Measurements from ENCODE around the gene PTPN1. TPM values are rescaled to one million over a fixed set of nuclear protein-coding genes. Genes with fewer than 3 reads are reported as not detected.

PTPN1 gene
- total and polyA plus RNA-seq, 2 of the 13 experiments (the other 11 are each of a cell fraction or from before 2014, with no cell fraction given) = 17.7 to 37.2 TPM

DNA sequence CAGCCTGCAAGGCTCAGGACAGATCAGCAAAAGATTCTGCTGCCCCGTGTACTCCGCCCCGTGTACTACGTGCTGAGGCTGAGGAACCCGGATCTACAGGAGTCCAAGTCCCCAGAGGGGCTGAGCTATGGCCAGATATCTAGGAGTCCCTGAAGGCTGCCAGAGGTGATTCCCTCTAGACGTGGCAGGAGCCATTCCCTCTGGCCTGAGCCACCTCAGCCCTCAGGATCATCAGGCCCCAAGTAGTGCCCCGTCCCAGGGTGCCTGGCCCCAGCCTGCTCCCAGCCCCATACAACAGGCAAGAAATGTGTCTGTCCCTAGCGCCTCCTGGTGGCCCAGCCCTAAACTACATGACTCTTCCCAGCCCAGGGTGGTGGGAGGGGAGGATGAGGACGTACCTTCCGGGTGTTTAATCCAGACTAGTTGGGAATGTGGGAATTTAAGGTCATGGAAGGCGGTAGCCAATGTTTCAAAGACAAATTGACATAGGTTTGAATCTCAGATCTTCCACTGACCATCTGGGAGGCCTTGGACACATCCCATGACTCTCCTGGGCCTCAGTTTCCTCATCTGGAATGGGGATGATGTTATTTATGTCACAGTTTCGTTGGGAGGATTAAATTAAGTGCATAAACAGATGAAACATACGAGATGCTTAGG lies 49.4 kb upstream of the PTPN1 start (continued):
- TF ChIP-seq, protein P1, sequence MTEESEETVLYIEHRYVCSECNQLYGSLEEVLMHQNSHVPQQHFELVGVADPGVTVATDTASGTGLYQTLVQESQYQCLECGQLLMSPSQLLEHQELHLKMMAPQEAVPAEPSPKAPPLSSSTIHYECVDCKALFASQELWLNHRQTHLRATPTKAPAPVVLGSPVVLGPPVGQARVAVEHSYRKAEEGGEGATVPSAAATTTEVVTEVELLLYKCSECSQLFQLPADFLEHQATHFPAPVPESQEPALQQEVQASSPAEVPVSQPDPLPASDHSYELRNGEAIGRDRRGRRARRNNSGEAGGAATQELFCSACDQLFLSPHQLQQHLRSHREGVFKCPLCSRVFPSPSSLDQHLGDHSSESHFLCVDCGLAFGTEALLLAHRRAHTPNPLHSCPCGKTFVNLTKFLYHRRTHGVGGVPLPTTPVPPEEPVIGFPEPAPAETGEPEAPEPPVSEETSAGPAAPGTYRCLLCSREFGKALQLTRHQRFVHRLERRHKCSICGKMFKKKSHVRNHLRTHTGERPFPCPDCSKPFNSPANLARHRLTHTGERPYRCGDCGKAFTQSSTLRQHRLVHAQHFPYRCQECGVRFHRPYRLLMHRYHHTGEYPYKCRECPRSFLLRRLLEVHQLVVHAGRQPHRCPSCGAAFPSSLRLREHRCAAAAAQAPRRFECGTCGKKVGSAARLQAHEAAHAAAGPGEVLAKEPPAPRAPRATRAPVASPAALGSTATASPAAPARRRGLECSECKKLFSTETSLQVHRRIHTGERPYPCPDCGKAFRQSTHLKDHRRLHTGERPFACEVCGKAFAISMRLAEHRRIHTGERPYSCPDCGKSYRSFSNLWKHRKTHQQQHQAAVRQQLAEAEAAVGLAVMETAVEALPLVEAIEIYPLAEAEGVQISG (CRISPR knock-in tag; IDR thresholded peaks at IDR 0.05) = peak; percentile 68
- TF ChIP-seq ZNF770 (CRISPR knock-in tag; IDR thresholded peaks at IDR 0.05) = peak; percentile 67
- TF ChIP-seq MTA1 (CRISPR knock-in tag; IDR thresholded peaks at IDR 0.05; ENCODE audit: borderline replicate concordance) = peak; percentile 69; the same call in 1 of the 2 replicates
- no peak; the same call in 1 of the 2 replicates for TF ChIP-seq KDM6A (CRISPR knock-in tag; IDR thresholded peaks at IDR 0.05; ENCODE audit: low read depth)
- no peak; the same call in 1 of the 2 replicates for TF ChIP-seq ZNF343 (CRISPR knock-in tag; IDR thresholded peaks at IDR 0.05)
- TF ChIP-seq ZBTB44 (CRISPR knock-in tag; IDR thresholded peaks at IDR 0.05) = peak; percentile 87; the same call in 1 of the 2 replicates
- TF ChIP-seq, protein P2, sequence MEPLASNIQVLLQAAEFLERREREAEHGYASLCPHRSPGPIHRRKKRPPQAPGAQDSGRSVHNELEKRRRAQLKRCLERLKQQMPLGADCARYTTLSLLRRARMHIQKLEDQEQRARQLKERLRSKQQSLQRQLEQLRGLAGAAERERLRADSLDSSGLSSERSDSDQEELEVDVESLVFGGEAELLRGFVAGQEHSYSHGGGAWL (CRISPR knock-in tag; IDR thresholded peaks at IDR 0.05) = peak; percentile 73; the same call in 1 of the 2 replicates
- TF ChIP-seq STAG1 (CRISPR knock-in tag; IDR thresholded peaks at IDR 0.05) = peak; percentile 100
- peak; percentile 95; the same call in 1 of the 2 replicates for TF ChIP-seq AHR (CRISPR knock-in tag; IDR thresholded peaks at IDR 0.05)
- TF ChIP-seq SOX6 (IDR thresholded peaks at IDR 0.05) = no peak
- TF ChIP-seq SOX6 (CRISPR knock-in tag; IDR thresholded peaks at IDR 0.05) = peak; percentile 87
- TF ChIP-seq MYC (CRISPR knock-in tag; IDR thresholded peaks at IDR 0.05; ENCODE audit: borderline replicate concordance) = peak; percentile 72; the same call in 1 of the 2 replicates
- TF ChIP-seq ATF7-NPFF (CRISPR knock-in tag; IDR thresholded peaks at IDR 0.05; ENCODE audit: low read depth) = no peak; the same call in 1 of the 2 replicates
- peak; percentile 95 for TF ChIP-seq SALL1 (CRISPR knock-in tag; IDR thresholded peaks at IDR 0.05)
- peak; percentile 52; the same call in 1 of the 2 replicates for TF ChIP-seq JUND (CRISPR knock-in tag; IDR thresholded peaks at IDR 0.05)
- TF ChIP-seq ZSCAN30 (CRISPR knock-in tag; IDR thresholded peaks at IDR 0.05) = no peak; the same call in 1 of the 2 replicates
- TF ChIP-seq HMGXB4 (CRISPR knock-in tag; IDR thresholded peaks at IDR 0.05; ENCODE audit: borderline replicate concordance in 1 of 2, low read depth in 1 of 2) = peak; percentile 98 to 99
- 0 out of 2 replicates have a peak, but pooled peaks have one; percentile 54 for TF ChIP-seq ARHGAP35 (CRISPR knock-in tag; IDR thresholded peaks at IDR 0.05; ENCODE audit: borderline replicate concordance)
- TF ChIP-seq ZNF33A (CRISPR knock-in tag; IDR thresholded peaks at IDR 0.05; ENCODE audit: borderline replicate concordance) = no peak
- TF ChIP-seq ZSCAN12 (CRISPR knock-in tag; IDR thresholded peaks at IDR 0.05) = no peak
